KMS-11 (cell line): ENCODE measurements around the gene CDH13.

Source experiments
- H2AFZ ChIP-seq: fragments of 200-600 bp; sonication (generic); 2 replicates; pipeline ENCODE4 v1.6.1; 2016; ENCODE audit warnings: antibody characterized with exemption, mixed run types, low read depth
- H3K27ac ChIP-seq: fragments of 200-600 bp; sonication (generic); 2 replicates; pipeline ENCODE4 v1.6.1; 2016; ENCODE audit warnings: mild to moderate bottlenecking, mixed run types
- H3K27me3 ChIP-seq: fragments of 200-600 bp; sonication (generic); 2 replicates; pipeline ENCODE4 v1.6.1; 2017; ENCODE audit warnings: mild to moderate bottlenecking, low read depth, mixed run types, moderate library complexity; ENCODE audit not compliant: insufficient read depth
- H3K36me3 ChIP-seq: fragments of 200-600 bp; sonication (generic); 2 replicates; pipeline ENCODE4 v1.6.1; 2017; ENCODE audit warnings: mild to moderate bottlenecking, mixed run types; ENCODE audit not compliant: insufficient read depth
- H3K4me1 ChIP-seq: fragments of 200-600 bp; sonication (generic); 2 replicates; pipeline ENCODE4 v1.6.1; 2016; ENCODE audit warnings: mild to moderate bottlenecking, low read depth, mixed run types; ENCODE audit not compliant: poor library complexity, severe bottlenecking
- H3K4me2 ChIP-seq: fragments of 200-600 bp; sonication (generic); 2 replicates; pipeline ENCODE4 v1.7.0; 2016; ENCODE audit warnings: mild to moderate bottlenecking, mixed run types
- H3K4me3 ChIP-seq: fragments of 200-600 bp; sonication (generic); IDR thresholded peaks from 2 replicates; pipeline ENCODE4 v1.6.1; 2017; ENCODE audit warnings: low read depth, low read length, mixed read lengths; ENCODE audit not compliant: insufficient read depth
- H3K79me2 ChIP-seq: fragments of 200-600 bp; sonication (generic); 2 replicates; pipeline ENCODE4 v1.6.1; 2016; ENCODE audit warnings: low read depth, mixed run types; ENCODE audit not compliant: insufficient read depth
- H3K9ac ChIP-seq: fragments of 200-600 bp; sonication (generic); 2 replicates; pipeline ENCODE4 v1.6.1; 2016; ENCODE audit warnings: mild to moderate bottlenecking, mixed run types
- H4K20me1 ChIP-seq: fragments of 200-600 bp; sonication (generic); 2 replicates; pipeline ENCODE4 v1.6.1; 2016; ENCODE audit warnings: mild to moderate bottlenecking, mixed run types; ENCODE audit not compliant: insufficient read depth
- CTCF ChIP-seq: fragments of 200-600 bp; sonication (generic); conservative IDR thresholded peaks from 2 replicates; pipeline ENCODE4 v1.6.1; 2017; ENCODE audit warnings: low read depth, mild to moderate bottlenecking, antibody characterized with exemption, low read length, moderate library complexity, mixed read lengths

The CDH13 gene

DNA sequence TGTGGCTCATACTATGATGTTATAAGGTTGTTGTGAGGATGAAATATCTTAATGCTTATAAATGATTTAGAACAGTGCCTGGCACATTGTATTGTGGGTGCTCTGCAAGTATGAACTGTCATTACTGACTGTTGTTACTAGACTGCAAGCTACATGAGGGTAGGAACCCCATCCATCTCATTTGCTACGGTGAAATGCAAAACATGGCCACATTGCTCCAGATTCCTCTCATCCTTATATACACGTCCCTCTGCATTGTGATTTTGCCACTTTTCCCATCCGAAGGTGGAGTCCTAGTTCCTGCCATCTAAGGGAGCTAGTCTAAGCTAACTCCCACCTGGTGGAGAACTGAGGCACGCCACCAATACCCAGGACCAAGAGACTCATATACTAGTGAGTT, 1210.8 kb downstream of the CDH13 start:
- H3K4me1 ChIP-seq, result no peaks in the 10 kb centered on the region
- H3K27ac ChIP-seq, result no peak overlapping the region
- no peak overlapping the region for H2AFZ ChIP-seq
- H3K4me3 ChIP-seq, result no peak overlapping the region
- no peaks in the 10 kb centered on the region for H3K36me3 ChIP-seq
- no peak overlapping the region for H3K9ac ChIP-seq
- H3K79me2 ChIP-seq, result no peaks in the 10 kb centered on the region
- no peak overlapping the region for H3K4me2 ChIP-seq
- H4K20me1 ChIP-seq, result no peaks in the 10 kb centered on the region
- no peaks in the 10 kb centered on the region for H3K27me3 ChIP-seq
- no peak for TF ChIP-seq CTCF

DNA sequence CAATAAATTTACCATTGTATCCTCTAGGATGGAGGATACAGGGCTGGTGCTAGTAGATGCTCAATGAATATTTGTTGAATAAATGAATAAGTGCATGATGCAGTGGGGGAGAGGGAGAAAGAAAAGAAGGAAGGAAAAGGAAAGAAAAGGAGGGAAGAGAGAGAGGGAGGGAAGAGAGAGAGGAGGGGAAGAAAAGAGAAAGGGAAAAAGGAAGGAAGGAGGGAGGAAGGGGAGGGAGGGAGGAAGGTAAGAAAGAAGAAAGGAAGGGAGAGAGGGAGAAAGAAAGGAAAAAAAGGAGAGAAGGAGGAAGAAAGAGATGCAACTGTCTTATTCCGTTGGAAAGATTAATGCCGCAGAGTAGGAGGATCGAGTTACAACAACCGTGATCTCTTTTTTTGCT, 1211.4 kb downstream of the CDH13 start:
- Histone ChIP-seq H3K4me2 (no peak overlapping the region), H3K4me1 (no peaks in the 10 kb centered on the region), H3K27ac (no peak overlapping the region), H3K4me3 (no peak overlapping the region), H2AFZ (no peak overlapping the region), H3K27me3 (no peaks in the 10 kb centered on the region), H3K9ac (no peak overlapping the region), H3K36me3 (no peaks in the 10 kb centered on the region), H3K79me2 (no peaks in the 10 kb centered on the region), H4K20me1 (no peaks in the 10 kb centered on the region)
- no peak for TF ChIP-seq CTCF

DNA sequence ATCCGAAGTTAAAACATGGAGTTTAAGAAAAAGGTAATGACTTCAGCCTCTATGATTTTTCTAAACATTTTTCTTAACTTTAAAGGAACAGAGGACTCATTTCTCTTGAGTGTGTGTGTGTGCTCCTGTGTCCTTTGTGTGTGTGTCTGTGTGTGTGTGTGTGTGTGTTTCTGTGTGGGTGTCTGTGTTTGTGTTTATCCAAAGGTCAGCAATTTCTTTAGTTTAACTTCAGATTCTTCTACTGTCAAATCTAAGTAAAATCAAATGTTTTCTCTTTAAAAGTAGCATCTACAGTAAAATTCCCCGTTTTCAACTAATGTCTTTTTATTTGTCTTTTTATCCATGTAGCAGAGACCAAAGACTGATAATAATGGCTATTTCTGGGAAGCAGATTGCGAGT, 1212.8 kb downstream of the CDH13 start:
- Histone ChIP-seq H2AFZ (no peak overlapping the region), H3K27me3 (no peaks in the 10 kb centered on the region), H3K36me3 (no peaks in the 10 kb centered on the region), H3K27ac (no peak overlapping the region), H3K4me3 (no peak overlapping the region), H3K4me1 (no peaks in the 10 kb centered on the region), H3K9ac (no peak overlapping the region), H3K79me2 (no peaks in the 10 kb centered on the region), H3K4me2 (no peak overlapping the region), H4K20me1 (no peaks in the 10 kb centered on the region)
- TF ChIP-seq CTCF, result no peak

DNA sequence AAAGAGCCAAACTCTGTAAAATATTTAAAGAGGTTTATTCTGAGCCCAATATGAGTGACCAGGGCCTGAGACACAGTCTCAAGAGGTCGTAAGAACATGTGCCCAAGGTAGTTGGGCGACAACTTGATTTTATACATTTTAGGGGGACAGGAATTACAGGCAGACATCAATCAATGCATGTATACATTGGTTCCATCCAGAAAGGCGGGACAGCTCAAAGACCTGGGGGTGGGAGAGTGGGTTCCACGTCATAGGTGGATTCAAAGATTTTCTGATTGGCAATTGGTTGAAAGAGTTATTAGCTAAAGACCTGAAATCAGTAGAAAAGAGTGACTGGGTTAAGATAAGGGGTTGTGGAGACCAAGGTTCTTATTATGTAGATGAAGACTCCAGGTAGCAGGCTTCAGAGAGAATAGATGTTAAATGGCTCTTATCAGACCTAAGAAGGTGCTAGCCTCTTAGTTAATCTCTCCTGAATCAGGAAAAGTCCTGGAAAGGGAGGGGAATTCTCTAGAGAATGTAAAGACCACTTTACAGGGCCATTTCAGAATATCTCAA, 1213.4 kb downstream of the CDH13 start:
- no peak for TF ChIP-seq CTCF
- Histone ChIP-seq H3K36me3 (no peaks in the 10 kb centered on the region), H3K4me2 (no peak overlapping the region), H3K4me1 (no peaks in the 10 kb centered on the region), H3K27me3 (no peaks in the 10 kb centered on the region), H3K27ac (no peak overlapping the region), H3K79me2 (no peaks in the 10 kb centered on the region), H3K9ac (no peak overlapping the region), H2AFZ (no peak overlapping the region), H4K20me1 (no peaks in the 10 kb centered on the region), H3K4me3 (no peak overlapping the region)

GRCh38 chr16:83842291-83842690, 1215.5 kb downstream of the CDH13 start:
- Histone ChIP-seq H2AFZ (no peak overlapping the region), H3K27me3 (no peaks in the 10 kb centered on the region), H3K4me3 (no peak overlapping the region), H3K36me3 (no peaks in the 10 kb centered on the region), H3K27ac (no peak overlapping the region), H3K79me2 (no peaks in the 10 kb centered on the region), H3K4me2 (no peak overlapping the region), H4K20me1 (no peaks in the 10 kb centered on the region), H3K4me1 (no peaks in the 10 kb centered on the region), H3K9ac (no peak overlapping the region)
- no peak for TF ChIP-seq CTCF
